Stimulated activated CD4-positive, alpha-beta T cell treated with anti-CD3 and anti-CD28 coated beads, Interleukin-1b, Interleukin-23, amount 100 ng/mL, for 1 hour (primary cell): ENCODE measurements around the gene SLC12A5.

Experiments
- DNase-seq, 2 donors: peaks; one replicate each; pipeline ENCODE4 v3.0.0-alpha.2; 2020; ENCODE audit warnings: low read depth in 2 of 2

The SLC12A5 gene

DNA sequence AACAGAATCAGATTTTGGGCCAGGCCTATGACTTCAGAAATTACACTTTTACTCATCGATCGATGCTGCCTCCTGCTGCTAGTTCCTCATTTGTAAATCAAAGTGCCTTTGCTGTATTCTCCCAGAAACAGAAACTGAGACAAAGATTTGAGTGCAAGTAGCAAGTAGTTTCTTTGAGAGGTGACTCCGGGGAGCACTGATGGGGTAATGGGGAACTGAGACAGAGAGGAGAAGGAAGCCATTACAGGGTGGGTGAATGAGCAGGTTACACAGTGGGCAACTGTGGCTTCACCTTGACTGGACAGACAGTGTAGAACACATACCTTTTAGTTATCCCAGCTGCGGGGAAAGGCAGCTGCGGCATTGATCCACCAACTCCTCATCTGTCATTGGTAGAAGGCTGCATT lies 79.4 kb downstream of the SLC12A5 start:
- no peak for DNase-seq

DNA sequence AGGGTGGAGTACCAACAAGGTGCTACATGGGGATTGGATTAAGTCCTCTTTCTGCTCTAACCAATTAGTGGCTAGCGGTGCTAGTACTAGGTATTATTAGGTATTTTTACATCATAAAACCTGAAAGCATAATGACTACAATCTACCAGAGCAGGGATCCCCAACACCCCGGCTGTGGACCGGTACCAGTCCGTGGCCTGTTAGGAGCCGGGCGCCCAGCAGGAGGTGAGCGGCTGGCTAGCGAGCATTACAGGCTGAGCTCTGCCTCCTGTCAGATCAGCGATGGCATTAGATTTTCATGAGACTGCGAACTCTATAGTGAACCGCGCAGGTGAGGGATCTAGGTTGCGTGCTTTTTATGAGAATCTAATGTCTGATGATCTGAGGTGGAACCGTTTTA lies 80.0 kb downstream of the SLC12A5 start:
- DNase-seq, result no peak
